Activated T-cell treated with anti-CD3 and anti-CD28 coated beads, Interleukin-2, amount 50 U/mL, for 4 hours (primary cell): ENCODE measurements around the gene CPT1C. TPM values are rescaled to one million over a fixed set of nuclear protein-coding genes. Genes with fewer than 3 reads are reported as not detected.

Source experiments
- ATAC-seq, 2 donors: fragments of 200-7000 bp; cut with Tn5 transposase; one replicate each; pipeline ENCODE4 v1.10.0; 2021
- DNase-seq: peaks from one replicate; pipeline ENCODE4 v3.0.0-alpha.2; 2020
- H3K27me3 Mint-ChIP-seq: one replicate; pipeline ENCODE4 v1.8.0; 2021; ENCODE audit warnings: low read depth, mixed read lengths
- H3K36me3 Mint-ChIP-seq: one replicate; pipeline ENCODE4 v1.8.0; 2022; ENCODE audit warnings: mixed read lengths; ENCODE audit not compliant: insufficient read depth
- H3K4me1 Mint-ChIP-seq: one replicate; pipeline ENCODE4 v1.8.0; 2021; ENCODE audit warnings: low read depth, mixed read lengths
- H3K4me3 Mint-ChIP-seq: one replicate; pipeline ENCODE4 v1.8.0; 2021; ENCODE audit warnings: mild to moderate bottlenecking, moderate library complexity, mixed read lengths
- H3K9me3 Mint-ChIP-seq: one replicate; pipeline ENCODE4 v1.8.0; 2021; ENCODE audit warnings: mixed read lengths
- total RNA-seq, 3 donors: library from RNA; stranded (reverse); gene quantifications; one replicate each; pipeline ENCODE4 v1.2.1, GENCODE V29; 2021

CPT1C gene
- total RNA-seq, 3 donors from 2014 or later: 0.60 to 1.2 (median 0.95) TPM

DNA sequence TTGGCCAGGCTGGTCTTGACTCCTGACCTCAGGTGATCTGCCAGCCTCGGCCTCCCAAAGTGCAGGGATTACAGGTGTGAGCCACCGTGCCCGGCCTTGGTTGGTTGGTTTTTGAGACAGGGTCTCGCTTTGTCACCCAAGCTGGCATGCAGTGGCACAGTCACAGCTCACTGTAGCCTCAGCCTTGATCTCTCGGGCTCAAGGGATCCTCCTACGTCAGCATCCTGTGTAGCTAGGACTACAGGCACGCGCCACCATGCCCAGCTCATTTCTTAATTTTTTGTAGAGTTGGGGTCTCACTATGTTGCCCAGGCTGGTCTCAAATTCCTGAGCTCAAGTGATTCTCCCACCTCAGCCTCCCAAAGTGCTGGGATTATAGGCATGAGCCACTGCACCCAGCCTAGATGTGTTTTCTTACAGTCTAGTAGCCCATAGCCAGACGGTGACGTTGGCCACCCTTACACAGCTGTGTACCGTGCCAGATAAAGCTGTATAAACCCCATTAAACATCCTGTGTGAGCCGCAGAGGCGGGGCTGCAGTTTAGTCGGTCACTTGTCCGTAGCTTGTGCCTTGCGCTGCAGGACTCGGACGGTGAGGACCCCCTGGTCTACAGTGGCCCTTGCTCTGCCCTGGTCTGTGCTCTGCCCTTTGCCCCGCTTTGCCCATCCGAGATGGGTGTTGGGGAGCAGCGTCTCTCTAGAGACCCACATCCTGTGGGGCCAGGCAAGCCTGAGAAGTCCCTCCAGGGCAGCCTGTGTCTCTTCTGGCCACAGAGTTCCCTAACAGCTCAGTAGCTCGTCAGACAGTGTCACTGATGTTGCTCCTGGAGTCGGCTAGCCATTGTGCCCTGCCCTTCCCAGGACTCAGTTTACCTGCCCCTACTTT, 35.1 kb upstream of the CPT1C start:
- Mint-ChIP-seq H3K9me3 (no peaks in the 10 kb centered on the region), H3K36me3 (peaks cover 33% of the 10 kb centered on the region), H3K4me1 (peaks cover 2% of the 10 kb centered on the region), H3K4me3 (no peak overlapping the region), H3K27me3 (no peaks in the 10 kb centered on the region)
- ATAC-seq: no peak
- DNase-seq: no peak

DNA sequence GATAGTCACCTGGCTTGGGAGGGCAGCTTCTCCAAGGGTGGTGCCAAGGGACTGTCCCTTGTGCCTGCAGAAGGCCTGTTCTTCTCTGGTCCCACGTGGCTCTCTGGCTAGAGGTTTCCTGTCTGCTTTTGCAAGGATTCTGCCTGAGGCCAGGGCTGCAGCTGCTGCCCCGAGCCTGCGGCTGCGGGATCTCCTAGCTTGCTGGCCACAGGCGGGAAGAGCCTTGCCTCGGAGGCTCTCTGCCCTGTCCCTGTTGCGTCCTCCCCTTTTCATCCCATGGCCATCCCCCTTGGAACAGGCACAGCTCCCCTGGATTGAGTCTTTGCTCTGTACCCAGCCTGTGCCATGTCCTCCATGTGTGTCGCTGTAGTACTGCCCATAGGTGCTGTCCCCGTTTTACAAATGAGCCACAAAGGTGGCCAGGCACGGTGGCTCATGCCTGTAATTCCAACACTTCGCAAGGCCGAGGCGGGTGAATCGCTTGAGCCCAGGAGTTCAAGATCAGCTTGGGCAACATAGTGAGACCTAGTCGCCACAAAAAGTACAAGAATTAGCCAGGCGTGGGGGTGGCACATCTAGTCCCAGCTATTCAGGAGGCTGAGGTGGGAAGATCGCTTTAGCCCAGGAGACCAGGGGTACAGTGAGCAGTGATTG, 34.3 kb upstream of the CPT1C start:
- no peak for DNase-seq
- Mint-ChIP-seq H3K9me3 (no peaks in the 10 kb centered on the region), H3K36me3 (peaks cover 31% of the 10 kb centered on the region), H3K27me3 (no peaks in the 10 kb centered on the region), H3K4me1 (peaks cover 2% of the 10 kb centered on the region), H3K4me3 (no peak overlapping the region)
- no peak for ATAC-seq

DNA sequence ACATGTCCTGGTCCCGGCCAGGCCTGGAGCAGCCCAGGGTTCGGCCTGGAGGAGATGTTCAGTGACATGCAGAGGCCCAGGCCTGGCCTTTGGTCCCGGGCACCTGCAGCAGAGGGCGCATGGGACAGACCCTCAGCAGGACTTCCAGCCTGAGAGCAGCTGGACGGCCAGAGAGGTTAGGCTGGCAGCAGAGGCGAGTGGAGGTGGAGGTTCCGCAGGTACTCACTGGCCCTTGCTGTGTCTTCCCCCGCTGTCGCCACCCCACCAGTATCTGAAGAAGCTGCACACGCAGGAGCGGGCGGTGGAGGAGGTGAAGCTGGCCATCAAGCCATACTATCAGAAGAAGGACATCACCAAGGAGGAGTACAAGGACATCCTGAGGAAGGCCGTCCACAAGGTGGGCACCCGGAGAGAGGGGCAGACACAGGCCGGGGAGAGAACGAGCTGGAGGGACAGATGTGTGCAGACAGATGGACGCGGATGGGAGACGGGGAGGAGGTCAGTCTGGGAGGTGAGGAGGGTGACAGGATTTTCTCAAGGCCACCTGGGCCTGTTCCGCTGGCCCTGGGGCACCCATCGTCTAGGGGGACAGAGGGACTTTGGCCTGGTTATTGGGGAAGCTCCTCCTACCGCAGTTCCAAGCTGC, 33.3 kb upstream of the CPT1C start:
- Mint-ChIP-seq H3K36me3 (peaks cover 31% of the 10 kb centered on the region), H3K4me3 (no peak overlapping the region), H3K9me3 (no peaks in the 10 kb centered on the region), H3K4me1 (peaks cover 4% of the 10 kb centered on the region), H3K27me3 (no peaks in the 10 kb centered on the region)
- ATAC-seq (no peak), DNase-seq (no peak)

DNA sequence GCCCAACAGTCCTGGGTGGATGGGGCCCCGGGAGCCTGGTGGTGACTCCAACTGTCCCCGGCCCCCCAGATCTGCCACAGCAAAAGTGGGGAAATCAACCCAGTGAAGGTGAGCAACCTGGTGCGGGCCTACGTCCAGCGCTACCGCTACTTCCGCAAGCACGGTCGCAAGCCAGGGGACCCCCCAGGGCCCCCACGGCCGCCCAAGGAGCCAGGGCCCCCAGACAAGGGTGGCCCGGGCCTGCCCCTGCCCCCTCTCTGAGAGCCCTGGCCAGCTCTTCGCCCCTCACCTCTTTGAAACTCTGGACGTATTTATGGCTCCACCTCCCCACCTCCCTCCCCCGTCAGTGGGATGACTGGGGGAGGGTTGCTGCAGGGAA, 32.8 kb upstream of the CPT1C start:
- H3K9me3 Mint-ChIP-seq: no peaks in the 10 kb centered on the region
- H3K4me1 Mint-ChIP-seq: peaks cover 9% of the 10 kb centered on the region
- DNase-seq: no peak
- H3K4me3 Mint-ChIP-seq: no peak overlapping the region
- peaks cover 29% of the 10 kb centered on the region for H3K36me3 Mint-ChIP-seq
- ATAC-seq: no peak
- no peaks in the 10 kb centered on the region for H3K27me3 Mint-ChIP-seq

DNA sequence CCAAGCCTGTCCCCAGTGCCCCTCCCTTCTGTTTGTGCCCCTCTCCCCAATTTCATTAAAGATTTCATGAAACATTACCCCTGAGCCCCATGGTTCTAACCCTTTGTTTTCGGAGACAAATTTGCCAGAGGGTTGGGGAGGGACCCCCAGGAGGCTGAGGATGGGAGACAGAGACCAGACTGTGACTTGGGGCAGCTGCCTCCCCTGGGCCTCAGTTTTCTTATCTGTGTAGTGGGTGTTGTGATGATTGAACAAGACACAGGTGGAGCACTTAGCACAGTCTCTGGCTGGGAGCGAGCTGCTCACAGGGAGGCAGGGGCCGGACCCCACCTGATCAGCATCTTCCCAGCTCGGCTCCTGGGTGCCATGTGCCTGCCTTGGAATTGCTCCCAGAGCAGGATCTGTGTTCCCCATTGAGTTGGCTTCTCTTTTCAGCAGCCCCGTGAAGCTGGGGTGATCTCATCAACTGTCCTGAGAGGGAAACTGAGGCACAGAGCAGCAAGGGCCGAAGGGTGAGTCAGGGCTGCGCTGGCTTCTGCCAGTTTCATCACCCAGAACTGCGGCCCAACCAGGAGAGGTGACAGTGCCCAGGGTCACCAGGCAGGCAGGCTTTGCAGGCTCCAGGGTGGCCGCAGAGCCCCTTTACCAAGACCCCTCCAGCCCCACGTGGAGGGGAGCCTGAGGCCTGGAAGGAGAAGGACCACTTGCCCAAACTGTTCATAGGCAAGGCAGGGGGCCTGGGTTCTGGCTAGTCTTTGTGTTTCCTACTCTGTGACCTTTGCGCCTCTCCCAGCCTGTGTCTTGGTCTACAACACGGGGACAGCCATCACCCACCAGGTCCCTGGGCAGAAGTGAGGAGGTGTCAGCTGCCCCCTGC, 32.1 kb upstream of the CPT1C start:
- DNase-seq (no peak), ATAC-seq (no peak)
- H3K27me3 Mint-ChIP-seq: no peaks in the 10 kb centered on the region
- H3K36me3 Mint-ChIP-seq: peaks cover 29% of the 10 kb centered on the region
- peaks cover 16% of the 10 kb centered on the region for H3K4me1 Mint-ChIP-seq
- H3K9me3 Mint-ChIP-seq: no peaks in the 10 kb centered on the region
- no peak overlapping the region for H3K4me3 Mint-ChIP-seq

DNA sequence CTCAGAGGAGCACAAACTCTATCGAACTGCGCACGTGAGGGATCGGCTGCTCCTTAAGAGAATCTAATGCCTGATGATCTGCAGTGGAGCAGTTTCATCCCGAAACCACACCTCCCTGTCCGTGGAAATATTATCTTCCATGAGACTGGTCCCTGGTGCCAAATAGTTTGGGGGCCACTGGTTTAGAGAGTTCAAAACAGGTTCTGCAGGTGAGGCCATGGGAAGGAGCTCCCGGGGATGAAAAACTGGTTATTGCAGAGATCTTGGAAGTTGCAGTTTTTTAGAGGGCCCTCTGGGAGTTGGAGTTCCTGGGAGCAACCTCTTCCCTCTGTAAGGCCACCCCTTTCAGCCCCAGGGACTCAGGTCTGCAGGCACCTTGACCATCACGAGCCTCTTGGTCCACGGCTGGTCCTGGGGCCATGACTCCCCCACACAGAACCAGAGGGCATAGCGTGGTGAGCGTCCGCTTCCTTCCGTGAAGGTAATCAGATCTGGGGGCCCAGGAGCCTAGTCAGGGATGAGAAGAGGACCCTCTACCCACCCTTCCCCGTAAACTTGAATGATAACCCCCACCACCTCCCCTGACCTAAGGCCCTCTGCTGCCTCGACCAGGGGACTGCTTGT, 30.5 kb upstream of the CPT1C start:
- DNase-seq: no peak
- no peak overlapping the region for H3K4me3 Mint-ChIP-seq
- ATAC-seq: no peak
- no peaks in the 10 kb centered on the region for H3K9me3 Mint-ChIP-seq
- peaks cover 22% of the 10 kb centered on the region for H3K36me3 Mint-ChIP-seq
- H3K27me3 Mint-ChIP-seq: no peaks in the 10 kb centered on the region
- H3K4me1 Mint-ChIP-seq: peaks cover 25% of the 10 kb centered on the region

DNA sequence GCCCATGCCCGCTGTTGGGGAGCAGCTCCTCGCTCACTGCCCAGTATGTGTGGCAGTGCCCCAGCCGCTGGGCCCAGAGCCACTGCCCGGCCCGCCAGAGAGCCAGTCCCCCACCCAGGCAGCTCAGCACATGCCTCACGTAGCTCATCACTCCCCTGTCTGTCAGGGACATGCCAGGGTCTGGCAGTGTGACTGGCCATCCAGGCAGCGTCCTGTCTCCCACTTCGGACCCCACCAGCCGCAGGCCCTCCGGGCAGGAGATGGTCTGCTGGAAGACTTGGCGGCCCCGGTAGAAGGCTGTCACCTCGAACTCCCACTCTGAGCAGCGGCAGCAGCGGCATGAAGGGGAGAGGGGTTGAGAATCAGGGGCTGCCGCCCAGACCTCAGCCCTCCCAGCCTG, 28.9 kb upstream of the CPT1C start:
- peaks cover 34% of the 10 kb centered on the region for H3K4me1 Mint-ChIP-seq

DNA sequence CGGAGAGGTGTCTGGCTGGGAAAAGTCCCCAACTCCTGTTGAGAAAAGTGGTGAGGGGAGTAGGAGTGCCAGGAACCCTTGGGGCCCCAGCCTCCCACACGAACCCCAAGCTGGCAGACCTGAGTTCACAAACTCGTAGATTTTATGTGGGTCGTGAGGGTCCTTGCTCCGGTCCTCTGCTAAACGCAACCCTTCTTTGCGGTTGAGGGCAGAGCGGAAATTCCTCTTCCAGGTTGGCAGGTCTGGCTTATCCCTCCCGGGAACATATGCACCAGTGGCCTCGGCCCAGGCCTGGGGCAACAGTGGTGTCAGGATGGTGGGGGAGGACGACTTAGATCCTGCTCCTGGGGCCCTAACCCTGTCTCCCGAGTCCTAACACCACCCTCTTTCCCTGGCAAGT, 27.7 kb upstream of the CPT1C start:
- Mint-ChIP-seq H3K27me3 (no peaks in the 10 kb centered on the region), H3K9me3 (no peaks in the 10 kb centered on the region), H3K4me3 (peak overlapping the region; percentile 95), H3K36me3 (peaks cover 11% of the 10 kb centered on the region), H3K4me1 (peaks cover 39% of the 10 kb centered on the region)
- DNase-seq (no peak), ATAC-seq (no peak)

More for the DNA sequence above, 28.9 kb upstream of the CPT1C start:
- DNase-seq (no peak), ATAC-seq (no peak)
- Mint-ChIP-seq H3K4me3 (no peak overlapping the region), H3K36me3 (peaks cover 13% of the 10 kb centered on the region), H3K9me3 (no peaks in the 10 kb centered on the region), H3K27me3 (no peaks in the 10 kb centered on the region)

DNA sequence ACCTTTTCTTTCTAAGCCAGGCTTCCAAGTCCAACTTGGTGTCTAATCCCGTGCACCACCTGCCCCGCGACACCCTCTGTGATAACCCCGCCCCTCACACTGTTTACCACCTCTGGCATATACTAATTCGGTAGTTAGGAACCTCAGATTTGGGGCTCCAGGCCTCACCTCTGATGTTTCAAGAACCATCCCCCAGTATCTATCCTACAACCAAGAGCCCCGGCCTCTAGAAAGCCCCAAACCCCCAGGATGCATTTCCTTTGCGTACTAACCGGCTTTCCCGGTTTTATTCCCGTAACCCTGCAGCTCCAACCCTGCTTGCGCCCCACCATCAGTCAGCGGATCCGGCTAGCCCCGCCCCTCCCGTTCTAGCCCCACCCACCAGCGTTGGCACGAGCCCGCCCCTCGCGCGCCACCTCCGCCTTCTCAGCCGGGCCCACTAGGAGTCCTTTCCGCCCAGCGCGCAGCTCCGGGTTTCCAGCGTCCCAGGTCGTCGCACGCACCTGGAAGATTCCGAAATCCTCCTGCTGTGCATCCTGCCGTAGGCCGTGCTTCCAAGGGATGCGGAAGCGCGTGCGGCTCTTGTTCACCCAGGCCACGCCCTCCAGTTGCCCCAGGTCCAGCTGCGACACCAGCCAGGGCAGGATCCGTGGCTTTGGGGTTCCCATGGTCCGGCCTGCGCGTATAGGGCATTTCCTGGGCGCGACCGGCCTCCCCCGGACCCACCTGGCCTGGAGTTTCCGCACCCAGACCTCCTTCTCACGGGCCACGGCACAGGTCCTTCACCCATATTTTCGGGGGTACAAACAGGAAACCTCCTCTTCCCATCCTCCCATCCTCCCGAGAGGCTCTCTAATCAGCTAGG, 26.5 kb upstream of the CPT1C start:
- no peaks in the 10 kb centered on the region for H3K9me3 Mint-ChIP-seq
- H3K4me1 Mint-ChIP-seq: peaks cover 39% of the 10 kb centered on the region
- H3K27me3 Mint-ChIP-seq: no peaks in the 10 kb centered on the region
- ATAC-seq (peak; percentile 58 to 67), DNase-seq (peak; percentile 92)
- peaks cover 8% of the 10 kb centered on the region for H3K36me3 Mint-ChIP-seq
- H3K4me3 Mint-ChIP-seq: peak overlapping the region; percentile 95

DNA sequence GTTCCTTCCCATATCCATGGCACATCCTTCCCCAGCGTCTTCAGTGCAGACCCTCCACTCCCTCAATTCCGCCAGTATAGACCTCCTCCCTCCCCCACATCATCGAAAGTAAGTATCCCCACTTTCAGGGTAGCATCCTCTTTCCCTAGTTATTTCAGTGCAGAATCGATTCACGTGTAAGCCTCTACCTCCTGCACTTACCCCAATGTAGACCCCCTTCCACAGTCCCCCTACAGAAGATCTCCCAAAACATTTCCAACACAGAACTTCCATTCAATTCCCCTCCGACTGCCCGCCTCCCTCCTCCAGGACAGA, 25.9 kb upstream of the CPT1C start:
- Mint-ChIP-seq H3K4me1 (peaks cover 37% of the 10 kb centered on the region), H3K36me3 (peaks cover 9% of the 10 kb centered on the region), H3K27me3 (no peaks in the 10 kb centered on the region), H3K4me3 (peak overlapping the region; percentile 95), H3K9me3 (no peaks in the 10 kb centered on the region)
- ATAC-seq (no peak), DNase-seq (no peak)

DNA sequence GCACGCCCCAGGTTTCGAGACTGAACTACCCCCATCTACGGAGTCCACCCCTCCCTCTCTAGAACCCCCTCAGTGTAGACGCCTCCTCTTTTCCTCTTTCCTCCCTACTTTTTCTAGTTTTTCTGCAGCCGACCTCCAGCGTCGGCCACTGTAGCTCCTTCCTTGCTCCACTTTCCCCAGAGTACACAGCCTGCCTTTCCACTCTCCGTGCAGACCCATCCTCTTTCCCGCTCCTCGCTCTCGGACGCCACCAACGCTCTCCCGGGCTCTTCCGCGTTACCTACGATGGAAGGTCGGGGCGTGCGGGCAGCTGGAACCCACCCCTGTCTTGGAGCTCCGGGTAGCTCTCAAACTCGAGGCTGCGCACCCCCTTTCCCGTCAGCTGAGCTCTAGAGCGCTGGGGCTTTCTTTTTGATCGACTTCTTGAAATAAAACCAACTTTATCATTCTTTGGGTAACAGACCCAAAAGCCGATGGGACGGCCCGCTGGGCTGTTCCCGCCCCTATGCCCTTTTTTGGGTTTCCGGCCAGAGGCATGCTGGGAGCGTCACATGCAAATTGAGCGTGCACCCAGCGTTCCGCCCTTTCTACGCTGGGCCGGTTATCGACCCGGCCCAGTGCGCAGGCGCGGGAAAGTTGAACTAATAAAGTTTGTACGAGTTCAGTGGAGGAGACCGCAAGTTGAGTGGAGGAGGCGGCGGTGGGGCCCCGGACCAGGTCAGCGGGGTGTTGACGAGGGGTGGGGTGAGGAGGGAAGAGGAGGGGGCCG, 25.4 kb upstream of the CPT1C start, which contains the start of the genes BCL2L12 and IRF3:
BCL2L12 (plus strand) TSS at position 583 of the 769 bp plus-strand sequence. CDS start 760 bp downstream, outside the sequence.
IRF3 (minus strand) TSS at position 507 of the 769 bp plus-strand sequence. CDS start 1,019 bp downstream, outside the sequence.
- ATAC-seq (peak; percentile 88 to 90), DNase-seq (peak; percentile 100)
- Mint-ChIP-seq H3K4me1 (peaks cover 37% of the 10 kb centered on the region), H3K4me3 (peak within 1 kb of the TSS; percentile 95), H3K27me3 (no peaks in the 10 kb centered on the region), H3K36me3 (peaks cover 4% of the 10 kb centered on the region), H3K9me3 (no peaks in the 10 kb centered on the region)

DNA sequence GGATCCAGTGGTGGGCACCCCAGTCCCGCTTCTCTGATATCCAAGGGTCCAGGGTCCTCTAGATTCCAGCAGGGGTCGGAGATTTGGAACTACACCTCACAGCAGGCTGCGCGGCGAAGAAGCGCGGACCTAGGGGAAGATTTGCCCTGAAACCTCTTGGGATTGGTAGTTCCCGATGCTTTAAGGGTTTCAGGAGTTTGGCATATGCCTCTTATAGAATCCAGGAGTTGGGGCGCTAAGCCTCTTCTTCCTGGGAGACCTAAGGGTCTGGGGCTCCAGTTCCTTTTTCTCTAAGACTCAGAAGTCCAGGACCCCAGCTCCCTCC, 24.8 kb upstream of the CPT1C start:
- ATAC-seq (peak in 1 of 2 donors; percentile 9), DNase-seq (no peak)
- Mint-ChIP-seq H3K9me3 (no peaks in the 10 kb centered on the region), H3K4me3 (peak overlapping the region; percentile 95), H3K27me3 (no peaks in the 10 kb centered on the region), H3K4me1 (peaks cover 37% of the 10 kb centered on the region), H3K36me3 (peaks cover 3% of the 10 kb centered on the region)
